ENCODE measurements around the gene ARMC6. TPM values are rescaled to one million over a fixed set of nuclear protein-coding genes. Genes with fewer than 3 reads are reported as not detected.
"Not testable (repeated sequence)": the region's sequence is repeated elsewhere in the genome, so short reads cannot be mapped to it uniquely, and the experiment has no call there.

The ARMC6 gene
- total and polyA plus RNA-seq, 2 experiments from 2014 or later = 26.4 to 30.8 TPM

GRCh38 chr19:19106056-19106551, 72.7 kb downstream of the ARMC6 start:
- Histone ChIP-seq H3K4me1 (ENCODE audit: insufficient read depth) (peaks cover 6% of the 10 kb centered on the region), H3K9me2 (replicated peaks; ENCODE audit: insufficient read depth) (no peaks in the 10 kb centered on the region), H3K27ac (peak overlapping the region; percentile 87), H2AFZ (peak overlapping the region; percentile 79), H3K9me3 (ENCODE audit: low read depth) (no peaks in the 10 kb centered on the region), H3K27me3 (no peaks in the 10 kb centered on the region), H3K36me3 (replicated peaks; ENCODE audit: insufficient read depth, low read depth) (no peaks in the 10 kb centered on the region), H3K4me3 (no peak overlapping the region), H3K79me2 (no peaks in the 10 kb centered on the region), H4K20me1 (ENCODE audit: insufficient read depth, poor library complexity, severe bottlenecking) (no peaks in the 10 kb centered on the region), H3K4me2 (peak overlapping the region; percentile 76)
- 30% methylated on average over 25 of the region's 25 CpGs for WGBS (ENCODE audit: low lambda C conversion rate, missing lambda C conversion rate)
- no peak for TF ChIP-seq EZH2 (IDR thresholded peaks at IDR 0.05; ENCODE audit: borderline replicate concordance)
- TF ChIP-seq CTCF (IDR thresholded peaks at IDR 0.05; ENCODE audit: poor library complexity) = no peak
- no peak for TF ChIP-seq EZH2phosphoT487 (IDR thresholded peaks at IDR 0.05; ENCODE audit: low read depth, severe bottlenecking, unreplicated experiment)
- DNase-seq (ENCODE audit: low spot score) = peak; percentile 52

GRCh38 chr19:19106938-19107337, 73.5 kb downstream of the ARMC6 start:
- H3K4me3 ChIP-seq; H3K27ac ChIP-seq; H3K9me2 ChIP-seq (replicated peaks; ENCODE audit: insufficient read depth); H4K20me1 ChIP-seq (ENCODE audit: insufficient read depth, poor library complexity, severe bottlenecking); H2AFZ ChIP-seq; DNase-seq (ENCODE audit: low spot score); H3K27me3 ChIP-seq; H3K9me3 ChIP-seq (ENCODE audit: low read depth); H3K4me1 ChIP-seq (ENCODE audit: insufficient read depth); H3K4me2 ChIP-seq; H3K79me2 ChIP-seq; H3K36me3 ChIP-seq (replicated peaks; ENCODE audit: insufficient read depth, low read depth): not testable (repeated sequence)
- WGBS (ENCODE audit: low lambda C conversion rate, missing lambda C conversion rate) = 96% methylated on average over 7 of the region's 7 CpGs

GRCh38 chr19:19107654-19108053, 74.3 kb downstream of the ARMC6 start:
- Histone ChIP-seq H2AFZ (no peak overlapping the region), H3K4me1 (ENCODE audit: insufficient read depth) (peaks cover 6% of the 10 kb centered on the region), H4K20me1 (ENCODE audit: insufficient read depth, poor library complexity, severe bottlenecking) (no peaks in the 10 kb centered on the region), H3K36me3 (replicated peaks; ENCODE audit: insufficient read depth, low read depth) (no peaks in the 10 kb centered on the region), H3K79me2 (no peaks in the 10 kb centered on the region), H3K4me3 (no peak overlapping the region), H3K27me3 (no peaks in the 10 kb centered on the region), H3K9me2 (replicated peaks; ENCODE audit: insufficient read depth) (no peaks in the 10 kb centered on the region), H3K27ac (no peak overlapping the region), H3K4me2 (no peak overlapping the region), H3K9me3 (ENCODE audit: low read depth) (no peaks in the 10 kb centered on the region)
- WGBS (ENCODE audit: low lambda C conversion rate, missing lambda C conversion rate) = 87% methylated on average over 11 of the region's 11 CpGs
- TF ChIP-seq EZH2phosphoT487 (IDR thresholded peaks at IDR 0.05; ENCODE audit: low read depth, severe bottlenecking, unreplicated experiment) = no peak
- TF ChIP-seq EZH2 (IDR thresholded peaks at IDR 0.05; ENCODE audit: borderline replicate concordance) = no peak
- TF ChIP-seq CTCF (IDR thresholded peaks at IDR 0.05; ENCODE audit: poor library complexity) = no peak
- DNase-seq (ENCODE audit: low spot score) = no peak

Other genes starting within 250 kb of the ARMC6 start
- gene COMP, start 242.3 kb upstream of the ARMC6 start, total RNA-seq = 2.8 and 3.0 TPM in 2 replicates
- 12.5 and 16.3 TPM in 2 replicates for gene COMP, start 242.3 kb upstream of the ARMC6 start, polyA plus RNA-seq
- gene UPF1, start 201.6 kb upstream of the ARMC6 start, total RNA-seq = 24.5 and 47.2 TPM in 2 replicates
- gene UPF1, start 201.6 kb upstream of the ARMC6 start, polyA plus RNA-seq = 22.2 and 27.0 TPM in 2 replicates
- gene CERS1, start 137.4 kb upstream of the ARMC6 start, total RNA-seq = 3.0 and 5.3 TPM in 2 replicates
- gene CERS1, start 137.4 kb upstream of the ARMC6 start, polyA plus RNA-seq = 4.9 and 5.7 TPM in 2 replicates
- gene COPE, start 114.2 kb upstream of the ARMC6 start, total RNA-seq = 222 and 228 TPM in 2 replicates
- gene COPE, start 114.2 kb upstream of the ARMC6 start, polyA plus RNA-seq = 397 and 413 TPM in 2 replicates
- gene DDX49, start 113.9 kb upstream of the ARMC6 start, total RNA-seq = 45.8 and 46.0 TPM in 2 replicates
- gene DDX49, start 113.9 kb upstream of the ARMC6 start, polyA plus RNA-seq = 57.8 and 61.3 TPM in 2 replicates
- gene HOMER3, start 92.4 kb upstream of the ARMC6 start, total RNA-seq = 28.9 and 44.0 TPM in 2 replicates
- 41.4 and 53.4 TPM in 2 replicates for gene HOMER3, start 92.4 kb upstream of the ARMC6 start, polyA plus RNA-seq
- gene SUGP2, start 86 bp upstream of the ARMC6 start, total RNA-seq = 35.6 and 36.4 TPM in 2 replicates
- gene SUGP2, start 86 bp upstream of the ARMC6 start, polyA plus RNA-seq = 51.0 and 57.5 TPM in 2 replicates
- 11.5 and 13.8 TPM in 2 replicates for gene SLC25A42, start 30.4 kb downstream of the ARMC6 start, total RNA-seq
- gene SLC25A42, start 30.4 kb downstream of the ARMC6 start, polyA plus RNA-seq = 21.3 and 23.2 TPM in 2 replicates
- gene TMEM161A, start 104.9 kb downstream of the ARMC6 start, total RNA-seq = 19.6 and 22.1 TPM in 2 replicates
- gene TMEM161A, start 104.9 kb downstream of the ARMC6 start, polyA plus RNA-seq = 48.5 and 51.3 TPM in 2 replicates
- 0.32 and 0.70 TPM in 2 replicates for gene MEF2B, start 136.7 kb downstream of the ARMC6 start, total RNA-seq
- 2.6 and 3.7 TPM in 2 replicates for gene MEF2B, start 136.7 kb downstream of the ARMC6 start, polyA plus RNA-seq
- gene BORCS8, start 158.5 kb downstream of the ARMC6 start, total RNA-seq = 13.1 and 13.7 TPM in 2 replicates
- gene BORCS8, start 158.5 kb downstream of the ARMC6 start, polyA plus RNA-seq = 25.6 and 34.2 TPM in 2 replicates
- gene RFXANK, start 158.7 kb downstream of the ARMC6 start, total RNA-seq = 35.1 and 44.7 TPM in 2 replicates
- 85.7 and 88.3 TPM in 2 replicates for gene RFXANK, start 158.7 kb downstream of the ARMC6 start, polyA plus RNA-seq
- 6.1 and 9.0 TPM in 2 replicates for gene NR2C2AP, start 169.8 kb downstream of the ARMC6 start, total RNA-seq
- gene NR2C2AP, start 169.8 kb downstream of the ARMC6 start, polyA plus RNA-seq = 5.2 and 10.4 TPM in 2 replicates
- gene NCAN, start 178.4 kb downstream of the ARMC6 start, total RNA-seq = 0.03 TPM in 1 of 2 replicates, not detected in the other
- not detected in 2 replicates for gene NCAN, start 178.4 kb downstream of the ARMC6 start, polyA plus RNA-seq
- gene TM6SF2, start 239.7 kb downstream of the ARMC6 start, total RNA-seq = 3.1 and 4.5 TPM in 2 replicates
- gene TM6SF2, start 239.7 kb downstream of the ARMC6 start, polyA plus RNA-seq = 8.4 and 8.6 TPM in 2 replicates